ENCODE measurements around the gene EMX2. TPM values are rescaled to one million over a fixed set of nuclear protein-coding genes. Genes with fewer than 3 reads are reported as not detected.

The EMX2 gene
- total RNA-seq, 1 experiment from 2014 or later = not detected

GRCh38 chr10:117541405-117541908, 1.1 kb upstream of the EMX2 start:
- ATAC-seq = no peak
- Histone ChIP-seq H4K20me1 (ENCODE audit: insufficient read depth) (no peaks in the 10 kb centered on the region), H3K27me3 (ENCODE audit: insufficient read depth, low read length) (no peaks in the 10 kb centered on the region), H3K27ac (ENCODE audit: low read depth, low read length) (no peak overlapping the region), H3K9ac (ENCODE audit: low read length) (no peak overlapping the region), H3K9me2 (ENCODE audit: insufficient read depth) (no peaks in the 10 kb centered on the region), H3K4me2 (ENCODE audit: low read length) (no peak overlapping the region), H3K36me3 (ENCODE audit: control insufficient read depth in 1 of 2, insufficient read depth in 2 of 2, low read length in 2 of 2) (no peaks in the 10 kb centered on the region), H3K9me3 (ENCODE audit: control insufficient read depth in 1 of 2, insufficient read depth in 1 of 2, low read depth in 1 of 2, low read length in 2 of 2) (no peaks in the 10 kb centered on the region), H3K79me2 (ENCODE audit: insufficient read depth, low read length) (no peaks in the 10 kb centered on the region), H3K4me1 (ENCODE audit: control insufficient read depth in 1 of 2, insufficient read depth in 2 of 2, low read length in 2 of 2) (peaks cover 0 to 6% of the 10 kb centered on the region in 2 experiments; a peak in 1 of 4 replicates), H3K4me3 (replicated peaks in 1 of 2; ENCODE audit: low read depth in 1 of 2, low read length in 2 of 2) (no peak overlapping the region), H2AFZ (ENCODE audit: low read depth, low read length, poor library complexity, severe bottlenecking) (no peak overlapping the region)
- RAD21 ChIA-PET (ENCODE audit: low non-redundant PET in 1 of 2, low total read pairs in 2 of 2, uncharacterized antibody in 2 of 2, unreplicated experiment in 2 of 2) = no interaction called here
- TF ChIP-seq POLR2AphosphoS5 (IDR thresholded peaks at IDR 0.05; ENCODE audit: low read depth, low read length) (no peak), POLR2A (IDR thresholded peaks at IDR 0.05; ENCODE audit: borderline replicate concordance, extremely low read depth, insufficient read depth, insufficient read length) (no peak), CBX3 (IDR thresholded peaks at IDR 0.05; ENCODE audit: low read depth) (no peak), ELF1 (IDR thresholded peaks at IDR 0.05; ENCODE audit: borderline replicate concordance, low read depth) (no peak), ZFX (IDR thresholded peaks at IDR 0.05) (no peak), TCF7L2 (IDR thresholded peaks at IDR 0.05; ENCODE audit: borderline replicate concordance, extremely low read depth, insufficient read depth, insufficient read length) (no peak)
- TF ChIP-seq, protein P1, sequence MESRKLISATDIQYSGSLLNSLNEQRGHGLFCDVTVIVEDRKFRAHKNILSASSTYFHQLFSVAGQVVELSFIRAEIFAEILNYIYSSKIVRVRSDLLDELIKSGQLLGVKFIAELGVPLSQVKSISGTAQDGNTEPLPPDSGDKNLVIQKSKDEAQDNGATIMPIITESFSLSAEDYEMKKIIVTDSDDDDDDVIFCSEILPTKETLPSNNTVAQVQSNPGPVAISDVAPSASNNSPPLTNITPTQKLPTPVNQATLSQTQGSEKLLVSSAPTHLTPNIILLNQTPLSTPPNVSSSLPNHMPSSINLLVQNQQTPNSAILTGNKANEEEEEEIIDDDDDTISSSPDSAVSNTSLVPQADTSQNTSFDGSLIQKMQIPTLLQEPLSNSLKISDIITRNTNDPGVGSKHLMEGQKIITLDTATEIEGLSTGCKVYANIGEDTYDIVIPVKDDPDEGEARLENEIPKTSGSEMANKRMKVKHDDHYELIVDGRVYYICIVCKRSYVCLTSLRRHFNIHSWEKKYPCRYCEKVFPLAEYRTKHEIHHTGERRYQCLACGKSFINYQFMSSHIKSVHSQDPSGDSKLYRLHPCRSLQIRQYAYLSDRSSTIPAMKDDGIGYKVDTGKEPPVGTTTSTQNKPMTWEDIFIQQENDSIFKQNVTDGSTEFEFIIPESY (IDR thresholded peaks at IDR 0.05; ENCODE audit: extremely low read depth, insufficient replicate concordance, low read length) = no peak
- POLR2A ChIA-PET = no interaction called here
- BruUV-seq (replicated peaks) = no TSS peak
- DNase-seq (ENCODE audit: low read depth, low spot score) = no peak
- intact Hi-C loops (cut with micrococcal nuclease) = no loop called here
- CTCF ChIA-PET = no interaction called here
